ENCODE measurements around the gene C19orf67. TPM values are rescaled to one million over a fixed set of nuclear protein-coding genes. Genes with fewer than 3 reads are reported as not detected.

C19orf67 gene
- total and polyA plus RNA-seq, 2 of the 13 experiments (the other 11 are each of a cell fraction or from before 2014, with no cell fraction given): 0.11 to 0.32 TPM

DNA sequence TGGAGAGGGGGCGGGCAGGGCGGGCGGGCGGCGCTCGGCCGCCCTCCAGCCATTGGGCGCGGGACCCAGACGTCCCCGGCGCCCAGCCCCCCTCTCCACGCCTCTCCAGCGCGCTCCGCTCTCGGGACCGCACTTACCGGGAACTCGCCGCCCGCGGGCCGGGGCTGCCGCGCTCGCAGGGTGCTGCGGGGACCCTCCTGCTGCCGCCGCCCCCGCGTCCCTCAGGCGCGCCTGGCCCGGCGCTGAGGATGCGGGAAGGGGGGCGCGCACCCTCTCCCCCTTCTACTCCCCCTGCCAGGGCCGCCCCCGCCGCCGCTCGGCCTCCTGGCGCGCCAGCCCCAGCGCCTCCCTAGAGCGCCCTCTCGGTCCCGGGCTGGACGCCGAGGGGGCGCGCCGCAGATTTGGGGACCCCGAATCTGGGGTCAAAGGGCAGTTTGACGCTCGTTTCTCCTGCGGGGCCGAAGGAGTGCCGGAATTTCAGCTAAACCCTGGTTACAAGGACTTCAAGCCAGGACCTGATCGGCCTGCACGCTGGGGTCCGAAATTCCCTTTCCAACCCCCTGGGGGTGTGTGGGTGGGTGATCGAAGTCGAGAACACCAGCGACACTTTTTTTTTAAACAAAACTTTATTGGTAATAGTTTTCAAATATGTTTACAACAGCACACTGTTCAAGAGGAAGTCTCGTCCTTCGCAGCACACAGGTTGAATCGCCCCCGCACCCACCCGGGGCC is 5.7 kb upstream of the C19orf67 start (continued):
- TF ChIP-seq, protein P1, sequence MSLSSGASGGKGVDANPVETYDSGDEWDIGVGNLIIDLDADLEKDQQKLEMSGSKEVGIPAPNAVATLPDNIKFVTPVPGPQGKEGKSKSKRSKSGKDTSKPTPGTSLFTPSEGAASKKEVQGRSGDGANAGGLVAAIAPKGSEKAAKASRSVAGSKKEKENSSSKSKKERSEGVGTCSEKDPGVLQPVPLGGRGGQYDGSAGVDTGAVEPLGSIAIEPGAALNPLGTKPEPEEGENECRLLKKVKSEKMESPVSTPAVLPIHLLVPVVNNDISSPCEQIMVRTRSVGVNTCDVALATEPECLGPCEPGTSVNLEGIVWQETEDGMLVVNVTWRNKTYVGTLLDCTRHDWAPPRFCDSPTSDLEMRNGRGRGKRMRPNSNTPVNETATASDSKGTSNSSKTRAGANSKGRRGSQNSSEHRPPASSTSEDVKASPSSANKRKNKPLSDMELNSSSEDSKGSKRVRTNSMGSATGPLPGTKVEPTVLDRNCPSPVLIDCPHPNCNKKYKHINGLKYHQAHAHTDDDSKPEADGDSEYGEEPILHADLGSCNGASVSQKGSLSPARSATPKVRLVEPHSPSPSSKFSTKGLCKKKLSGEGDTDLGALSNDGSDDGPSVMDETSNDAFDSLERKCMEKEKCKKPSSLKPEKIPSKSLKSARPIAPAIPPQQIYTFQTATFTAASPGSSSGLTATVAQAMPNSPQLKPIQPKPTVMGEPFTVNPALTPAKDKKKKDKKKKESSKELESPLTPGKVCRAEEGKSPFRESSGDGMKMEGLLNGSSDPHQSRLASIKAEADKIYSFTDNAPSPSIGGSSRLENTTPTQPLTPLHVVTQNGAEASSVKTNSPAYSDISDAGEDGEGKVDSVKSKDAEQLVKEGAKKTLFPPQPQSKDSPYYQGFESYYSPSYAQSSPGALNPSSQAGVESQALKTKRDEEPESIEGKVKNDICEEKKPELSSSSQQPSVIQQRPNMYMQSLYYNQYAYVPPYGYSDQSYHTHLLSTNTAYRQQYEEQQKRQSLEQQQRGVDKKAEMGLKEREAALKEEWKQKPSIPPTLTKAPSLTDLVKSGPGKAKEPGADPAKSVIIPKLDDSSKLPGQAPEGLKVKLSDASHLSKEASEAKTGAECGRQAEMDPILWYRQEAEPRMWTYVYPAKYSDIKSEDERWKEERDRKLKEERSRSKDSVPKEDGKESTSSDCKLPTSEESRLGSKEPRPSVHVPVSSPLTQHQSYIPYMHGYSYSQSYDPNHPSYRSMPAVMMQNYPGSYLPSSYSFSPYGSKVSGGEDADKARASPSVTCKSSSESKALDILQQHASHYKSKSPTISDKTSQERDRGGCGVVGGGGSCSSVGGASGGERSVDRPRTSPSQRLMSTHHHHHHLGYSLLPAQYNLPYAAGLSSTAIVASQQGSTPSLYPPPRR (CRISPR knock-in tag; IDR thresholded peaks at IDR 0.05; ENCODE audit: borderline replicate concordance): peak; percentile 23; the same call in 1 of the 2 replicates
- TF ChIP-seq RORA (CRISPR knock-in tag; IDR thresholded peaks at IDR 0.05) (no peak), ZNF224 (CRISPR knock-in tag; IDR thresholded peaks at IDR 0.05) (no peak), KDM5B (CRISPR knock-in tag; IDR thresholded peaks at IDR 0.05; ENCODE audit: borderline replicate concordance) (0 out of 2 replicates have a peak, but pooled peaks have one; percentile 54), ZNF652 (CRISPR knock-in tag; IDR thresholded peaks at IDR 0.05; ENCODE audit: borderline replicate concordance, low read depth) (no peak), CHD4 (IDR thresholded peaks at IDR 0.05; ENCODE audit: borderline replicate concordance, low read length) (peak; percentile 78), ZNF333 (CRISPR knock-in tag; IDR thresholded peaks at IDR 0.05; ENCODE audit: borderline replicate concordance) (no peak), HNRNPK (IDR thresholded peaks at IDR 0.05; ENCODE audit: low read depth, low read length, poor library complexity, severe bottlenecking) (peak; percentile 97), ZFY (CRISPR knock-in tag; IDR thresholded peaks at IDR 0.05) (peak; percentile 64; the same call in 1 of the 2 replicates), MAFG (CRISPR knock-in tag; IDR thresholded peaks at IDR 0.05) (no peak), HES4 (CRISPR knock-in tag; IDR thresholded peaks at IDR 0.05; ENCODE audit: borderline replicate concordance) (peak; percentile 74; the same call in 1 of the 2 replicates), GFI1 (CRISPR knock-in tag; IDR thresholded peaks at IDR 0.05; ENCODE audit: borderline replicate concordance) (0 out of 2 replicates have a peak, but pooled peaks have one; percentile 20), ZNF501 (CRISPR knock-in tag; IDR thresholded peaks at IDR 0.05) (0 out of 2 replicates have a peak, but pooled peaks have one; percentile 37)
- TF ChIP-seq, protein P2, sequence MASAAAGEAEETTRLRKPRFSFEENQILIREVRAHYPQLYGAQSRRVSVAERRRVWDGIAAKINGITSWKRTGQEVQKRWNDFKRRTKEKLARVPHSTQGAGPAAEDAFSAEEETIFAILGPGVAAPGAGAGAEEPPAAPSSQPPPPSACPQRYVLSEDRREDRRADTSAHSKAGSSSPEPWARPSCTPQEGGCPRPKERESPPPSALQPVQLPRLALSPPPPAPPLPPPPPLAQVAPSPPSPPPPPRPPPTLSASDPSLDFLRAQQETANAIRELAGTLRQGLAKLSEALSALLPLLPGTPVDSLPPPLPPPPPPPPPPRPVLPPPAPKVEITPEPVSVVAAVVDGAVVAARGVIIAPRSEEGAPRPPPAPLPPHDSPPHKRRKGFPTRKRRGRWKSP (CRISPR knock-in tag; IDR thresholded peaks at IDR 0.05): peak; percentile 54; the same call in 1 of the 2 replicates
- TF ChIP-seq, protein P3, sequence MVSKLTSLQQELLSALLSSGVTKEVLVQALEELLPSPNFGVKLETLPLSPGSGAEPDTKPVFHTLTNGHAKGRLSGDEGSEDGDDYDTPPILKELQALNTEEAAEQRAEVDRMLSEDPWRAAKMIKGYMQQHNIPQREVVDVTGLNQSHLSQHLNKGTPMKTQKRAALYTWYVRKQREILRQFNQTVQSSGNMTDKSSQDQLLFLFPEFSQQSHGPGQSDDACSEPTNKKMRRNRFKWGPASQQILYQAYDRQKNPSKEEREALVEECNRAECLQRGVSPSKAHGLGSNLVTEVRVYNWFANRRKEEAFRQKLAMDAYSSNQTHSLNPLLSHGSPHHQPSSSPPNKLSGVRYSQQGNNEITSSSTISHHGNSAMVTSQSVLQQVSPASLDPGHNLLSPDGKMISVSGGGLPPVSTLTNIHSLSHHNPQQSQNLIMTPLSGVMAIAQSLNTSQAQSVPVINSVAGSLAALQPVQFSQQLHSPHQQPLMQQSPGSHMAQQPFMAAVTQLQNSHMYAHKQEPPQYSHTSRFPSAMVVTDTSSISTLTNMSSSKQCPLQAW (CRISPR knock-in tag; IDR thresholded peaks at IDR 0.05): 0 out of 2 replicates have a peak, but pooled peaks have one; percentile 17
- TF ChIP-seq, protein P4, sequence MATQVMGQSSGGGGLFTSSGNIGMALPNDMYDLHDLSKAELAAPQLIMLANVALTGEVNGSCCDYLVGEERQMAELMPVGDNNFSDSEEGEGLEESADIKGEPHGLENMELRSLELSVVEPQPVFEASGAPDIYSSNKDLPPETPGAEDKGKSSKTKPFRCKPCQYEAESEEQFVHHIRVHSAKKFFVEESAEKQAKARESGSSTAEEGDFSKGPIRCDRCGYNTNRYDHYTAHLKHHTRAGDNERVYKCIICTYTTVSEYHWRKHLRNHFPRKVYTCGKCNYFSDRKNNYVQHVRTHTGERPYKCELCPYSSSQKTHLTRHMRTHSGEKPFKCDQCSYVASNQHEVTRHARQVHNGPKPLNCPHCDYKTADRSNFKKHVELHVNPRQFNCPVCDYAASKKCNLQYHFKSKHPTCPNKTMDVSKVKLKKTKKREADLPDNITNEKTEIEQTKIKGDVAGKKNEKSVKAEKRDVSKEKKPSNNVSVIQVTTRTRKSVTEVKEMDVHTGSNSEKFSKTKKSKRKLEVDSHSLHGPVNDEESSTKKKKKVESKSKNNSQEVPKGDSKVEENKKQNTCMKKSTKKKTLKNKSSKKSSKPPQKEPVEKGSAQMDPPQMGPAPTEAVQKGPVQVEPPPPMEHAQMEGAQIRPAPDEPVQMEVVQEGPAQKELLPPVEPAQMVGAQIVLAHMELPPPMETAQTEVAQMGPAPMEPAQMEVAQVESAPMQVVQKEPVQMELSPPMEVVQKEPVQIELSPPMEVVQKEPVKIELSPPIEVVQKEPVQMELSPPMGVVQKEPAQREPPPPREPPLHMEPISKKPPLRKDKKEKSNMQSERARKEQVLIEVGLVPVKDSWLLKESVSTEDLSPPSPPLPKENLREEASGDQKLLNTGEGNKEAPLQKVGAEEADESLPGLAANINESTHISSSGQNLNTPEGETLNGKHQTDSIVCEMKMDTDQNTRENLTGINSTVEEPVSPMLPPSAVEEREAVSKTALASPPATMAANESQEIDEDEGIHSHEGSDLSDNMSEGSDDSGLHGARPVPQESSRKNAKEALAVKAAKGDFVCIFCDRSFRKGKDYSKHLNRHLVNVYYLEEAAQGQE (IDR thresholded peaks at IDR 0.05; ENCODE audit: borderline replicate concordance in 1 of 2, low read depth in 1 of 2, low read length in 2 of 2): no peak
